ENCODE data around the gene SLC27A6.

- no peak for TF ChIP-seq POLR2AphosphoS5 (IDR thresholded peaks at IDR 0.05; ENCODE audit: low read depth, low read length)
- no peak for TF ChIP-seq EZH2phosphoT487 (IDR thresholded peaks at IDR 0.05; ENCODE audit: borderline replicate concordance)
- TF ChIP-seq CTCF (IDR thresholded peaks at IDR 0.05 in 2 of 3, conservative IDR thresholded peaks at IDR 0.05 in 1 of 3; ENCODE audit: borderline replicate concordance in 1 of 3, insufficient read depth in 1 of 3, low read depth in 2 of 3, low read length in 2 of 3) = no peak
- no peak for TF ChIP-seq REST (IDR thresholded peaks at IDR 0.05; ENCODE audit: low read depth)
- TF ChIP-seq SP1 (IDR thresholded peaks at IDR 0.05; ENCODE audit: low read depth) = no peak
- TF ChIP-seq YY1 (IDR thresholded peaks at IDR 0.05; ENCODE audit: extremely low read depth, insufficient replicate concordance, low read depth, low read length) = no peak
- TF ChIP-seq TCF7L2 (IDR thresholded peaks at IDR 0.05; ENCODE audit: borderline replicate concordance, extremely low read depth, insufficient read depth, insufficient read length) = no peak
- TF ChIP-seq FOSL1 (IDR thresholded peaks at IDR 0.05; ENCODE audit: low read depth) = no peak
- TF ChIP-seq POLR2A (IDR thresholded peaks at IDR 0.05; ENCODE audit: borderline replicate concordance, extremely low read depth, insufficient read depth, insufficient read length) = no peak
Measured at GRCh38 chr5:128966846-128967245, 1.6 kb downstream of the SLC27A6 start.
